GM12878 (cell line): ENCODE results near the gene CSN1S1. TPM values are rescaled to one million over a fixed set of nuclear protein-coding genes. Genes with fewer than 3 reads are reported as not detected.

ENCODE experiments used
- ASH2L ChIP-seq: fragments of 300-600, 200-600 bp; sonication (generic); IDR thresholded peaks from 2 replicates; pipeline ENCODE4 v1.6.1; 2017; ENCODE audit warnings: low read depth, mild to moderate bottlenecking, borderline replicate concordance
- CEBPB ChIP-seq, 2 experiments: fragments of 150-350 bp in 1 of 2; IDR thresholded peaks; 2 replicates each; pipeline ENCODE4 v1.6.1; 2012 to 2014; ENCODE audit warnings: low read depth in 2 of 2, low read length in 2 of 2, borderline replicate concordance in 1 of 2, inconsistent platforms in 1 of 2
- IKZF1 ChIP-seq: fragments of 450-650 bp; conservative IDR thresholded peaks from 2 replicates; pipeline ENCODE4 v1.6.1; 2017; ENCODE audit warnings: antibody characterized with exemption, mild to moderate bottlenecking
- IRF3 ChIP-seq: fragments of 450-650 bp; IDR thresholded peaks from 2 replicates; pipeline ENCODE4 v1.6.1; 2014; ENCODE audit warnings: mild to moderate bottlenecking
- KAT2A ChIP-seq: conservative IDR thresholded peaks from 2 replicates; pipeline ENCODE4 v1.6.1; 2011; ENCODE audit warnings: low read depth, low read length; ENCODE audit not compliant: control insufficient read depth
- LARP7 ChIP-seq: fragments of 450-650 bp; IDR thresholded peaks from 2 replicates; pipeline ENCODE4 v1.6.1; 2017; ENCODE audit warnings: mild to moderate bottlenecking
- MLLT1 ChIP-seq: fragments of 450-650 bp; IDR thresholded peaks from 2 replicates; pipeline ENCODE4 v1.6.1; 2016; ENCODE audit warnings: mild to moderate bottlenecking
- PRDM15 ChIP-seq: fragments of 450-650 bp; formaldehyde crosslinking; IDR thresholded peaks from 2 replicates; pipeline ENCODE4 v1.4.0; 2020; ENCODE audit warnings: mild to moderate bottlenecking, moderate library complexity
- RB1 ChIP-seq: fragments of 450-650 bp; formaldehyde crosslinking; IDR thresholded peaks from 2 replicates; pipeline ENCODE4 v1.6.1; 2017; ENCODE audit warnings: mild to moderate bottlenecking, borderline replicate concordance
- RFX5 ChIP-seq: IDR thresholded peaks from 2 replicates; pipeline ENCODE4 v1.6.1; 2011; ENCODE audit warnings: low read depth, low read length, improper control_type of control experiment
- SIX5 ChIP-seq: IDR thresholded peaks from 2 replicates; pipeline ENCODE4 v1.6.1; 2011; ENCODE audit warnings: mild to moderate bottlenecking, low read depth, low read length, moderate library complexity; ENCODE audit not compliant: severe bottlenecking
- SMARCA5 ChIP-seq: fragments of 450-650 bp; IDR thresholded peaks from 2 replicates; pipeline ENCODE4 v1.6.1; 2017; ENCODE audit warnings: mild to moderate bottlenecking
- SUPT20H ChIP-seq: IDR thresholded peaks from 2 replicates; pipeline ENCODE4 v1.6.1; 2011; ENCODE audit warnings: low read depth, mild to moderate bottlenecking, low read length, moderate library complexity, borderline replicate concordance; ENCODE audit not compliant: control insufficient read depth
- USF1 ChIP-seq: IDR thresholded peaks from 2 replicates; pipeline ENCODE4 v1.6.1; 2011; ENCODE audit warnings: borderline replicate concordance, low read depth, mild to moderate bottlenecking, moderate library complexity, mixed read lengths, low read length; ENCODE audit not compliant: insufficient read depth; ENCODE audit errors: extremely low read length
- YBX1 ChIP-seq: fragments of 450-650 bp; IDR thresholded peaks from 2 replicates; pipeline ENCODE4 v1.6.1; 2016; ENCODE audit warnings: antibody characterized with exemption
- polyA plus RNA-seq, 11 experiments: library from polyadenylated mRNA; depleted of rRNA in 4 of 11; unstranded in 6 of 11; stranded (reverse) in 5 of 11; fragments of >200 nt; fragmentation: Nextera tagmentation in 4 of 11; fragmentation: Illumina TruSeq in 1 of 11; extraction: Ambion mirVana in 4 of 11; extraction: Trizol in 1 of 11; gene quantifications; 1 replicate in 1 of 11; 2 replicates in 10 of 11; pipeline versions ENCODE4 v1.2.1 to v1.2.3, GENCODE V29; 2011 to 2016; ENCODE audit warnings: inconsistent platforms in 2 of 11, missing spikeins in 2 of 11, low read depth in 1 of 11
- total RNA-seq, 4 experiments: library from RNA; depleted of rRNA in 3 of 4; stranded (reverse); fragments of >200 nt in 3 of 4; fragmentation: Illumina TruSeq in 1 of 4; extraction: Trizol in 1 of 4; gene quantifications; 2 replicates each; pipeline versions ENCODE4 v1.2.1 to v1.2.3, GENCODE V29; 2013 to 2021
- TF ChIP-seq, protein P1 (sequence below): fragments of 450-650 bp; IDR thresholded peaks from 2 replicates; pipeline ENCODE4 v1.6.1; 2017; ENCODE audit warnings: mild to moderate bottlenecking, low read depth, inconsistent platforms; ENCODE audit not compliant: poor library complexity, severe bottlenecking
- TF ChIP-seq, protein P2 (sequence below): IDR thresholded peaks from 2 replicates; pipeline ENCODE4 v1.6.1; 2012; ENCODE audit warnings: low read depth, low read length, improper control_type of control experiment

CSN1S1 gene
- total and polyA plus RNA-seq, 10 of the 15 experiments (the other 5 are each of a cell fraction or from before 2014, with no cell fraction given): not detected

- TF ChIP-seq, protein P1, sequence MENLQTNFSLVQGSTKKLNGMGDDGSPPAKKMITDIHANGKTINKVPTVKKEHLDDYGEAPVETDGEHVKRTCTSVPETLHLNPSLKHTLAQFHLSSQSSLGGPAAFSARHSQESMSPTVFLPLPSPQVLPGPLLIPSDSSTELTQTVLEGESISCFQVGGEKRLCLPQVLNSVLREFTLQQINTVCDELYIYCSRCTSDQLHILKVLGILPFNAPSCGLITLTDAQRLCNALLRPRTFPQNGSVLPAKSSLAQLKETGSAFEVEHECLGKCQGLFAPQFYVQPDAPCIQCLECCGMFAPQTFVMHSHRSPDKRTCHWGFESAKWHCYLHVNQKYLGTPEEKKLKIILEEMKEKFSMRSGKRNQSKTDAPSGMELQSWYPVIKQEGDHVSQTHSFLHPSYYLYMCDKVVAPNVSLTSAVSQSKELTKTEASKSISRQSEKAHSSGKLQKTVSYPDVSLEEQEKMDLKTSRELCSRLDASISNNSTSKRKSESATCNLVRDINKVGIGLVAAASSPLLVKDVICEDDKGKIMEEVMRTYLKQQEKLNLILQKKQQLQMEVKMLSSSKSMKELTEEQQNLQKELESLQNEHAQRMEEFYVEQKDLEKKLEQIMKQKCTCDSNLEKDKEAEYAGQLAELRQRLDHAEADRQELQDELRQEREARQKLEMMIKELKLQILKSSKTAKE: no peak
- TF ChIP-seq KAT2A: no peak
- no peak for TF ChIP-seq YBX1
- no peak for TF ChIP-seq LARP7
- TF ChIP-seq USF1: no peak
- TF ChIP-seq MLLT1: no peak
- no peak for TF ChIP-seq CEBPB (IDR thresholded peaks at IDR 0.05; ENCODE audit: borderline replicate concordance in 1 of 2, low read depth in 2 of 2, low read length in 2 of 2)
- no peak for TF ChIP-seq SMARCA5
- TF ChIP-seq ASH2L: no peak
- TF ChIP-seq IKZF1: peak; percentile 32; the same call in 1 of the 2 replicates
- no peak for TF ChIP-seq IRF3
- TF ChIP-seq PRDM15 (CRISPR knock-in tag): no peak
- no peak for TF ChIP-seq SIX5
- TF ChIP-seq, protein P2, sequence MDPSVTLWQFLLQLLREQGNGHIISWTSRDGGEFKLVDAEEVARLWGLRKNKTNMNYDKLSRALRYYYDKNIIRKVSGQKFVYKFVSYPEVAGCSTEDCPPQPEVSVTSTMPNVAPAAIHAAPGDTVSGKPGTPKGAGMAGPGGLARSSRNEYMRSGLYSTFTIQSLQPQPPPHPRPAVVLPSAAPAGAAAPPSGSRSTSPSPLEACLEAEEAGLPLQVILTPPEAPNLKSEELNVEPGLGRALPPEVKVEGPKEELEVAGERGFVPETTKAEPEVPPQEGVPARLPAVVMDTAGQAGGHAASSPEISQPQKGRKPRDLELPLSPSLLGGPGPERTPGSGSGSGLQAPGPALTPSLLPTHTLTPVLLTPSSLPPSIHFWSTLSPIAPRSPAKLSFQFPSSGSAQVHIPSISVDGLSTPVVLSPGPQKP: no peak
- TF ChIP-seq RB1: no peak
- no peak for TF ChIP-seq SUPT20H
- TF ChIP-seq RFX5: no peak
These were observed 20.7 kb upstream of the CSN1S1 start (continued) for GRCh38 chr4:69910016-69910782.
